ENCODE results near the gene HIF3A.
"Not testable (repeated sequence)": the region's sequence is repeated elsewhere in the genome, so short reads cannot be mapped to it uniquely, and the experiment has no call there.

HIF3A gene

DNA sequence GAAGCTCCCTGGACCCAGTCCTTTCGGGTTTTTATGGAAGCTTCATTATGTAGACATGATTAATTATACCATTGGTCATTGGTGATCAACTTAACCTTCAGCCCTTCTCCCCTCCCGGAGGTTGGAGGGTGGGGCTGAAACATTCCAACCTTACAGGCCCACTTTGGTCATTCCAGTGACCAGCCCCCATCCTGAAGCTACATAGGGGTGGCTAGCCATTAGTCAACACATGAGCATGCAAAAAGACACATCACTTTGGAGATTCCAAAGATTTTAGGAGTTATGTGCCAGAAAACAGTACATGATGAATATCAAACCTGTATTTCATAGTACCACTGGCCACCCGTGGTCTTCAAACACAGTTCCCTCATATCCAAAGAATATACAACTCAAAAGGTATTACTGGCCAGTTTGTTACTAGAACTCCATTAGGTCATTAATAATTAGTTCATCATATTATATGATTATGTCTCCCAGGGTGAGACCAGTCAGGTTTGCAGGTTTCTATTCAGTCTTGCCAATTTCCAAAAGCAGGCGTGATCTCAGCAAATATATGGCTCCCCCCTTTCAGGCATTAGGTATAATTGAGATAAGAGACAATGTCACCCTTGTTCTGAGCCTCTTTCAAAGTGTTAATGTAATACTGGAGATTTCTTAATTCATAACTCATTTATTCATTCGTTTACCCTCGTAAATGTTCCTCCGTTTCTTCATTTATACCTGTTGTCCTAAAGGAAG, 61.2 kb downstream of the HIF3A start:
- no peak for DNase-seq (ENCODE audit: low read depth in 3 of 3)

DNA sequence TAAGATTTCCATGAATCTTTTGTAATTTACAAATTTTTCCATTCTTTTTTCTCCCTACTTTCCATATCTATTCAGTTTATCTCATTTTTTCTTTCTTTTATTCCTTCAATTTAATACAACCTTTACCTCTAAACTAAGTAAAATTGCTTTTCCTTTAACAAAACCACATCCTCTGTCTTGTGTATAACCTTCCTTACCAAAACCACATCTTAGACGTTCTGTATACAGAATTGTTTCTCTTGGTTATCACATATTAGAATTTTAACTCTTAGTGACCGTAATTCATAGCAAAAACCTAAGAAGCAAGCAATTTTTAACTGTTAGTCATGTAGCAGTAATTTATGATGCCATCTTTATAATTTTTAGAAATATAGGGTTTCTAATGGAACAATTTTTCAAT, 65.1 kb downstream of the HIF3A start:
- no peak for DNase-seq (ENCODE audit: low read depth in 3 of 3)

DNA sequence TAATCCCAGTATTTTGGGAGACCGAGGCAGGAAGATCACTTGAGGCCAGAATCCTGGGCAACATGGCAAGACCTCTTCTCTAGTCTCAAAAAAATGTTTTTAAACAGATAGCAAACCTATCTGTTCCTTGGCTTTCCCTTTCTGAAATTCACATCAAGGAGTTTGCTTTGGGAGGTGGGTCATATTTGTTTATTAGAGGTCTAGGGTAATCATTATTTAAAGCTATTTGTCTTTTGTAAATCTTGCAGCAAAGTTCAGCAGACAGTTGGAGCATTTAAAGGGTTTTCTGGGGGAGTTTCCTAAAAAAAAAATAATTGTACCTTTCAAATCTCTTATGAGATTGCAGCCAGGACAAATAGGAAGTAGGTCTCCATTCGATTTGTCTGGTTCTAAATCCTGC, 67.5 kb downstream of the HIF3A start:
- DNase-seq (ENCODE audit: low read depth in 3 of 3): no peak

DNA sequence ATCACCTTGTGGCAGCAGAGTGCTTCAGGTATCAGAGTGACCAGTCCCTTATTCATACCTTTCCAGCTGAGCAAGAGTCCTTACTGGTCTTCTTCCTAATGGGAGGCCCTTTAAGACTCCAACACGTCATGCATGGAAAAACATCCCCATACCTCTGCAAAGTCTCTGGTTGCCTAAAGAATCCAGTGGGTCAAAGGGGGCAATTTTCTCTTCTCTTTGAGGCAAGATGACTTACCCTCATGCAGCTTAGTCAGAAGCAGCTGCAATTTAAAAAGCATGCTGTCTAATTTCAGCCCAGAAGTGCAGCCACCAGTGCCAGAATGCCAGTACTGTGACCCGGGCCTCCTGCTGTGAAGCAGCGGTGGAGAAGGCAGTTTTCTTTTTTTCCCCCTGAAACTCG, 68.7 kb downstream of the HIF3A start:
- no peak for DNase-seq (ENCODE audit: low read depth in 3 of 3)

DNA sequence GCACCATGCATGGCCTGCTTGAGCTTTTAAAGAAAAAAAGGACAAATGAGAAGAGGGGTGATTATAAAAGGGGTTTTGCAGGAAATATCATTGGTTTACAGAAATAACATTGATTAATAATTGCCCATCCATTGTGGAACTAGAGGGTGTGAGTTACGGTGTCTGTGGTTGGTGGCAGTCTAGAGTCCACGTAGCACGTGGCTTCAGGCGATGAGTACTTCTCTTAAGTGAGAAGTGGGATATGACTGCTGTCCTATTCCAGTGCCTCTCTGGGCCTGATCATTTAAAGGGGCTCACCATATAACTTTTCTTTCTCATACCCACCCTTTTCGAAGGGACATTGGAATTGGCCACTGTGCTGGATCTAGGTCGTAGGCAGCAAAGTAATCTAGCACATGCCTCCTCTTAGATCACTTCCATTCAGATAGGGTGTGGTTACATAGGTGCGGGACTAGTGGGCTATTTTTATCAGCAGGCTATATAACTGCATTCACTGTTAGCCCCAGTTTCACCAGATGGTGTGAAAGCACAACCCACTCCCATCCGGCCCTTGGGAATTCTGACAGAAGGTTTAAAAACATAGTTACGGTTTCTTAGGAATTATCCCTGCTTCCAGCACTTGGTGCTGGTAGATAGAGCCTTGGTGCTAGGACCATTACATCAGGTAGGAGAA, 69.9 kb downstream of the HIF3A start:
- DNase-seq (ENCODE audit: low read depth in 3 of 3): no peak

DNA sequence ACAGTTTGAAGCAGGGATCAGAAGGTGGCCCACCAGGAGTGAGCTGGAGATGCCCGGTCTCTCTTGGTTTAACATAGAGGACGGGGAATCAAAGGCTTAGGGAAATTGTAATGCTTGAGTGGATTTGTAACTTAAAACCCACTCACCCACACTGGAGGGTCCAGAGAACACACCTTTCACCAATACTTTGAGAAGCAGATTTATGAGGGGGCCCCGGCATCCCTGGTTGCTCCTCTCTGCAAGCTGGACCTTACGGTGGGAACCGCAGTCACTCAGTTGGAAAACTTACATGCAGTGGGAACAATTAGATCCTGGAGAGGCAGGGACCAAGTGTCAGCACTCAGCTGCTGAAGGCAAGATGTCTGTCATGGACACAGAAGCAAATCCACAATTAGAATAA, 70.6 kb downstream of the HIF3A start:
- DNase-seq (ENCODE audit: low read depth in 3 of 3): no peak

DNA sequence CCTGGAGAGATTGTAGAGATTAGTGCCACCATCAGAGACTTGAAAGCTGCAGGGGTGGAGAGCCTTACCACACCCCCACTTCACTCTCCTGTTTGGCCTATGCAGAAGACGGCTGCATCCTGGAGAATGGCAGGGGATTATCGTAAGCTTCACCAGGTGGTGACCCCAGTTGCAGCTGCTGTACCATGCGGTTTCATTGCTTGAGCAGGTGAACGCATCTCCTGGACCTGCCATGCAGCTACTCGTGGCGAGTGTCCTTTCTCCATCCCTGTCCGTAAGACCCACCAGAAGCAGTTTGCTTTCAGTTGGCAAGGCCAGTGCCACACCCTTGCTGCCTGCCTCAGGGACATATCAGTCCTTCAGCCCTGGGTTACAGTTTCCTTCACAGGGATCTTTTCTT, 71.3 kb downstream of the HIF3A start:
- no peak for DNase-seq (ENCODE audit: low read depth in 3 of 3)

DNA sequence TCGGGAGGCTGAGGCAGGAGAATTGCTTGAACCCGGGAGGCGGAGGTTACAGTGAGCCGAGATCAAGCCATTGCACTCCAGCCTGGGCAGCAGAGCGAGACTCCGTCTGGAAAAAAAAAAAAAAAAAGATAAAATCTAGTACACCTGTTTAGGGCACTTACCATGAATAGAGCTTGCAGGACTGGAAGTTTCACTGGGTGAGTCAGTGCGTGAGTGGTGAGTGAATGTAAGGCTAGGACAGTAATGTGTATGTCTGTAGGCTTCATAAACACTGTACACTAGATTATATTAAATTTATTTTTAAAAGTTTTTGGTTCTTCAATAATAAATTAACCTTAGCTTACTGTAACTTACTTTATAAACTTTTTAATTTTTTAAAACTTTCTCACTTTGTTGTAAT, 73.0 kb downstream of the HIF3A start:
- DNase-seq (ENCODE audit: low read depth in 3 of 3): no peak

DNA sequence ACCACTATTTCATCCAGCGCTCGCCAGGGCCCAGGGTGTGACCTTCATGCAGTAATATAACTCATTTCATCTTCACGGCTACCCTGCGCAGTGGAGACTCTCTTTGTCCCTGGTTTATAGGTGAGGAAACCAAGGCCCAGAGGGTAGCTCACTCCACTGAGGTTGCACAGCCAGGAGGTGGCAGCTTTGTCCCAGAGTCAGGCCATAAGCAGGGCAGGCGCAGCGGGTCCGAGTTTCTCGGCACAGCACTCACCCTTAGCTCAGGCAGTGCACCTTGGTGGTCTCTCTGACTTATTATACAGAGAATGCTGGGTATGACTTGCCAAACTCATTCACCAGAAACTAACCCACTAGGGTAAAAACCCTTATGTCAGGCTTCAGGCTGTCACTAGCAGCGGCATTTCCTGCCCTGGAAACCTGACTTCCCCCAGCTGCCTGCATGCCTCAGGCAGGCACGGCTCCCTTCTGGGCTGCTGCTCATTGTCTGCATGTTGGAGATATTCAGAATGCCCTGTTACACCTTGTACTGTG, 74.6 kb downstream of the HIF3A start:
- DNase-seq (ENCODE audit: low read depth in 3 of 3): no peak

DNA sequence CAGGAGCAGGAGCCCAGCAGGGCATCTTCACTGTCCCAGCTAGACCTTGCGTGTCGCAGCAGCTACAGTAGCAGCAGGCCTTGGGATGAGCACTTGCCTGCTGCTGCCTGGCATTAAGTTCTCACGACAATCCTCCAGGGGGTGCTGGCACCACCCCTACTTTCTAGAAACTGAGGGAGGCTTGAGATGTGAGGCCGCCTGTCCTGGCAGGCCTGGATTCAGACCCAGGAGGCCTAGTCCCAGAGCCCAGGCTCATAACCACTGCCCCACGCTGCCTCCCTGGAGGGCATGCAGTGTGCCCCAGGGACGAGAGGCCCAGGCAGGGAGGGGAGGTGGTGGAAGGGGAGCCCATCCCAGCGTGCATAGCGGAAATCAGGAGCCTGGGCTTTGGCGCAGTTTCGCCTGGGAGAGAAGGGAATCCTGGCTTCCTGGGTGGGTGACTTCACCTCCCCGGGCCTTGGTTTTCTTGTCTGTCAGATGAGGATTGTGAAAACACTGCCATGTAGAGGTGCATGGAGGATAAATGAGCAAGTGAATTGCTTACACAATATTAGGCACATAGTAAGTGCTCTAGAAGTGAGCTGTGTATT, 76.2 kb downstream of the HIF3A start:
- DNase-seq (ENCODE audit: low read depth in 3 of 3): no peak

DNA sequence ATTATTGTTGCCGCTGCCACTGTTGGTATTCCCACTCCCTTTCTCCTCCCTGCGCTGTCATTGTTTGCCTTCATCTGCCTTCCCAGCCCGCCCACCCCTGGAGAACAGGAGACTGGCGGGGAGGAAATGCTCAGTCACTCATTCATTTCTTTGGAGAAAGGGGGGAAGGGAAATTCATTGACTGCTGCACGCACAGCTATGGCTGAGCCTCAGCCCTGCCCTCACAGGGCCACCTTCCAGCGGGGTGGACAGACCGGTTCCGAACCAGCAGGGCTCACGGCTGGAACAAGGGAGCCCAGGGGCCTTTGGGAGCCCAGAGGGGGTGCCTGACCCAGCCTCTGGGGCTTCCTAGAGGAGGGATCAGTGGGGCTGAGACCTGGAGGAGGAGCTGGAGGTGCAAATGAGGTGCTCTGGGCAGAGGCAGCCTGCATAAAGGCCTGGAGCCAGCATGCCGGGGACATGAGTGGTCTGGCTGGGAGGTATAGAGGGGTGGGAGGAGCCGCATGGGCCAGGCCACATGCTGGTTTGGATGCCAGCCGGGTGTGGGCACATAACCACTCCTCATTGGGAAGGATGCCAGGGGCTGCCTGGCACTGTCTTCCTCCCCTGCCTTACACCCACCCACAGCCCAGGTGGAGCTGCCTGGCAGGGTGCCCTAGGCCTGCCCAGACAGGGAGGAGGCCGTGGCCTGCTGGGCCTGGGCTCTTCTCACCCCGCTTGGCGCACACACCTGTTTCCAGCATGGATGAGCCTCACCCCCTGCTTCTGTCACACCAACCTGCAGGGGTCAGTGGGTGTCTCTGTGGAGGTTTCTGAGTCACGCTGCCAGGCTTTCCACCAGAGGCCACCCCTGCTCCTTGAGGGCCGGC, 76.9 kb downstream of the HIF3A start:
- no peak for DNase-seq (ENCODE audit: low read depth in 3 of 3)

DNA sequence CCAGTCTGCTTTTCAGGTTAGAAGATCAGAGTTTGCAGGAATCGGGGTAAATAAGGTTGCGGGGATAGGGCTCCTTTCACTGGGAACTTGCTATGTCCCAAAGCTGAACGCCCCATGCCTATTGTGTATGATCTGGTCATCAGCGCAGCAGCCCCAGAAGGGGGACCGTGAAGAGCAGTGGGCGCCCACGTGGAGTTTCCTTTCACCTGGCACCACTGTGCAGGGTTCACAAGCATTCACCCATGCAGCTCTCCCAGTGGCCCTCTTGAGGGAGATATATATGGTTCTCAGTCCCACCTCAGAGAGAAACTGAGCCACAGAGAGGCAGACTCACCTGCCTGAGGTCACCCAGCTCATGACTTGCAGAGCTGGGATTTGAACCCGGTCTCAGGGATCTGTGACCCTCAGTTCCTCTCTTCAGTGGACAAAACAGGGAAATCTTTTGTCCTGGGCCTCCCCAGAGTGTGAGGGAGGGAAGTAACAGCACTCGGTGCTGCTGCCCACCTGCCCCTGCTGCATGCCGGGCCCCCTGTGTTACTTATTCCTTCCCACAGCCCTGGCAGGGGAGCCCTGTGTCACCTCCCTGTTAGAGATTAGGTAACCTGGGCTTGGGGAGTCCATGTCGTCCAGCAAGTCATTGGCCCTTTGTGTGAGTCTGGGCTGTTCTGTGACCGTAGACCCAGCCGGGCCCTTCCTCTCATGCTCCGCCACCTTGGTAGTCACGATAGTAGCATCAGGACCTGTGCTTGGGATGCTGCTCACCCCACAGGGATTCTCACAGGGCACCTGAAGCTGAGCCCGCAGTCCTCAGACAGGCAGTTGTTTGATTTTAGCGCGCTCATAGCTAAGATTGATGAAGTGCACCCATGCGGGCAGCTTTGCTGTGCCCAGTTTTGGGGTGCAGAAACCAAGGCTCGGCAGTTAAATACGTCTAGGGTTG, 78.0 kb downstream of the HIF3A start:
- no peak for DNase-seq (ENCODE audit: low read depth in 3 of 3)

DNA sequence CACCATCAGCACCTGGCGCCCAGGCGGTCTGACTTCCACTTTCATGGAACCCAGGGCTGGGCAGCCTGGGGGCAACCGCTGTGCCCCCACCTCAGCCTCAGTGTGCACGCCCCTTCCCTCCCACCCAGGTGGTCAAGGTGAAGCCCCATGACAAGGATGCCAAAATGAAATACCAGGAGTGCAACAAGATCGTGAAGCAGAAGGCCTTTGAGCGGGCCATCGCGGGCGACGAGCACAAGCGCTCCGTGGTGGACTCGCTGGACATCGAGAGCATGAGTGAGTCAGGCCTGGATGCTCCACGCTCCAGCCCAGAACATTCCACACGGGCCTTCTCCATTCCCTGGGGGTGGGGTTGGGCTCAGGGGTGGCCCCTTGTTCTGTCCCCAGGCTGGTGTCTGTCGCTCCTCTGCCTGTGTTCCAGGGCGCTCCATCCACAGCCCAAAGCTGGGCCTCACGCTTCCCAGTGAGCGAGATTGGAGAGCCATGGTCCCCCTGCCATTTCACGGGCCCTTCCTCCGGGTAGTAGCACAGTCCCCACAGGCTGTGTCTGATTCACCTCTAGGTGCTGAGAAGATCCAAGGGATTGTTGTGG, 78.7 kb downstream of the HIF3A start:
- DNase-seq (ENCODE audit: low read depth in 3 of 3): not testable (repeated sequence)

DNA sequence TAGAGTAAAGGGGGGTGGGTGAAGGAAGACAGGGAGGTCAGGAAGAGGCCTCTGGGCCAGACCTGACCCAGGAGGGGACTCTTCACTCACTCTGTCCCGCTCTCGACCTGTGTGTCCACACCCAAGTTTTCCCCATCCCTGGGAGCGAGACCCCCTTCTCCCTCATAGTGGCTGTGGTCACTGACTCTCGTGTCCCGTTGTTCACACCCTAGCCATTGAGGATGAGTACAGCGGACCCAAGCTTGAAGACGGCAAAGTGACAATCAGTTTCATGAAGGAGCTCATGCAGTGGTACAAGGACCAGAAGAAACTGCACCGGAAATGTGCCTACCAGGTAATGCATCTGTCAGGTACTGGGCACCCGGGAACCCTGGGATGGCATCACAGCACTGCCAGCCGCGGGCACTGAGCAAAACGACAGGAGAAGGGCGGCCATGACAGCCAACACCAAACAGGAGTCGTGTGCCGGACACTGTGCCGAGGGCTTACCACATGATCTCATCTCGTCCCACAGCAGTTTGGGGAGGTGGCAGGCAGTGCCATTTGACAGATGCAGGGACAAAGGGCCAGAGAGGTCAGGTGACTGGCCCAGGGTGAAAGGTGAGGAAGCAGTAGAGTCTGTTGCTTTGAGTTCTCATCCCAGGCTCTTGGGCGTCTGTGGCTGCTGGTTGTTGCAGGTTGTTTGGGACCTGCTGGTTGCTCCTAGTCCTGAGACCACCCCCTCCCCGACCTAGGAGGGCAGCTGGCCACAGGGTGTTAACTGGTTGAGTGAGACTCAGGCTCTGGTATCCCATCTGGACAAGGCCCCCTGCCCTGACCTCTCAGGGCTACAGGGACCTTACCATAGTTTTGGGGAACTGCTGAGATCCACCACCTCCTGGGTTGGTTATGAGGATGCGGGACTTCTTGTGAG, 79.7 kb downstream of the HIF3A start:
- no peak for DNase-seq (ENCODE audit: low read depth in 3 of 3)

DNA sequence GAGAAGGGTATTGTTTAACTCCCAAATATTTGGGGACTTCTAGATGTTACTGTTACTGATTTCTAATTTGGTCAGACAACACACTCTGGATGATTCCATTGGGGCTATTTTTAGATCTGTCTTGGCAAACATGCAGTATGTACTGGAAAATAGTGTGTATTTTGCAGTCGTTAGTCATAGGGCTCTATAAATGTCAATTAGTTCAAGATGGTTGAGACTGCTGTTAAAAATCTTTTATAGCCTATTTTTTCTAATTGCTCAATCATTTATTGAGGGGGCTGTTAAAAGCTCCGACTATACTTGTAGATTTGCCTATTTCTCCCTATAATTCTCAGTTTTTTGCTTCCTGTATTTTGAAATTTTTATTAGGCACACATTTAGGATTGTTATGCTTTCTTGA, 81.4 kb downstream of the HIF3A start:
- no peak for DNase-seq (ENCODE audit: low read depth in 3 of 3)

DNA sequence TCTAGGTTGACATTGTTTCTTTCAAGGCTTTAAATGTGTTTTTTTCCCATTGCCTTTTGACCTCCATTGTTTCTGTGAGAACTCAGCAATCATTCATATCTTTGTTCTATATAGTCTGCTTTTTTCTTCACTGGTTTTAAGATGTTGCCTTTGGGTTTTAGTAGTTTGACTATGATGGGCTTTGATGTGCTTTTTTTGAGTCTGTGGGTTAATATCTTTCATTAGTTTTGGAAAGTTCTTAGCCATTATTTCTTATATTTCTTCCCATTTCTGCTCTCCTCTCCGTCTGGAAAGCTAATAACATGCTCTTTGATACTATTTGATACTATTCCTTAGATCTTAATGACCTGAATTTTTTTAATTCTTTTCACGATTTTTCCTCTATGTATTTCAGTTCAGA, 83.8 kb downstream of the HIF3A start:
- DNase-seq (ENCODE audit: low read depth in 3 of 3): no peak

DNA sequence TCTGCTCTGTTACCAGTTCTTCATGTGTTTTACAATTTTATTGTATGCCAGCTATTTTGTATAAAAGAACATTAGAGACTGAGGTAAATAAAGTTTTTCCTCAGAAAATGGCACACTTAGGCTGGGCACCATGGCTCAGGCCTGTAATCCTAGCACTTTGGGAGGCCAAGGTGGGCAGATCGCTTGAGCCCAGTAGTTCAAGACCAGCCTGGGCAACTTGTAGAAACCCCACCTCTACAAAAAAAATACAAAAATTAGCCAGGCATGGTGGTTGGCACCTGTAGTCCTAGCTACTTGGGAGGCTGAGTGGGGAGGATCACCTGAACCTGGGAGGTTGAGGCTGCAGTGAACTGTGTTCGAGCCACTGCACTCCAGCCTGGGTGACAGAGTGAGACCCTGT, 84.5 kb downstream of the HIF3A start:
- no peak for DNase-seq (ENCODE audit: low read depth in 3 of 3)

DNA sequence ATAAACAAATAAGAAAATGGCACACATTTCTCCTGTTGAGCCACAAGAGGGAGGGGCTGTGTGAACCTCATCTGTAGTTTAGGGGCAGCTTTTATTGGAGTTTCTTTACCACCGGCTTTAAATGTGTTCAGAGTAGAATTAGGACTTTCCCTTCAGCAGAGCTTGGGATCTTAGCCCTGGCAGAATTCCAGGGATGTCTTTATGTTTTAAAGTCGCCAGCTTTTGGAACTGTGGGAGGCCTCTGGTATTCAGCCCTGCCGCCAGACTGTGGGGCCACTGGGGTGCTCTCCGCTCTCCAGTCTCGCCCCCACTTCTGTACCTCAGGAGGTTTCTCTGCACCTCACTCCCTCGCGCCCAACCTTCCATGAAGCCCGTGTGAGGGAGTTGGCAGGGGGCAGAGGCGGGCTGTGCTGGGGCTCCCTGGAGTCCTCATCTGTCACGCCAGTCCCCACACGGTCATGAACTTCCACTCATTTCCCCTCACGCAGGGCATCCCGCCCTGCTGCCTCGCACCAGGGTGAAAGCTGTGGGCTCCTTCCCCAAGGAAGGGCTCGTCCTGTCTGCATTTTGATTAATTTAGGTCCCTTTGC, 85.0 kb downstream of the HIF3A start:
- no peak for DNase-seq (ENCODE audit: low read depth in 3 of 3)

DNA sequence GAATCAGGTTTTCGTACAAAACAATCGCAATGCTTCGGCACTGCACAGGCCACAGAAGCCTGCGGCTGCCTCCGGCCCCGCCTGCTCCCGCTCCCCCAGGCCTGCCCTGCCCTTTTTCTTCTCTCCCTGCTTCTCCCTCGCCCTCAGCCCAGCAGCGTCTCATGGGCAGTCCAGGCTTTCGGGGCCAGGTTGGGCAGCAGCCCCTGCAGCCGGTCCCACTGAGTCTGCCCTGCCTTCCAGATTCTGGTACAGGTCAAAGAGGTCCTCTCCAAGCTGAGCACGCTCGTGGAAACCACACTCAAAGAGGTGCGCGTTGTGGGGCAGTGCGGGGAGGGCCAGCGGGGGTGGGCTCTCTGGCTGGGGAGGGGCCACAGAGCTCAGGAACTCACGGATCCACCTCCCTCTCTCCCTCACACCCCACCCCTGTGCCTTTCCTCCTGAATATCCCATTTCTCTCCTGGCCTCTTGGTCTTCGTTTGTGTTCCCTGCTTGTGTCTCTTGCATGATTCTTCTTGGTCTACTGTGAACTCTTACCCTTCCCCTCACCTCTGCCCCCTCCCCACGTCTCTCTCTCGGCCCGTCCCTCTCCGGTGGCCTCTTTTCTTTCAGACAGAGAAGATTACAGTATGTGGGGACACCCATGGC, 86.5 kb downstream of the HIF3A start:
- DNase-seq (ENCODE audit: low read depth in 3 of 3): no peak

Data from stimulated activated CD4-positive, alpha-beta T cell treated with anti-CD3 and anti-CD28 coated beads, TNF-alpha, amount 100 ng/mL, for 24 hours (primary cell).